Measurements from ENCODE around the gene MINDY1. TPM values are rescaled to one million over a fixed set of nuclear protein-coding genes. Genes with fewer than 3 reads are reported as not detected.
A peak's percentile ranks its signal among the peaks of the same experiment; 100 is the strongest.

Gene MINDY1
- total RNA-seq, 2 experiments from 2014 or later = 10.4 TPM

GRCh38 chr1:150987924-150988323, 18.8 kb downstream of the MINDY1 start:
- Mint-ChIP-seq H3K9me3 (no peaks in the 10 kb centered on the region), H3K4me1 (ENCODE audit: low read depth) (peaks cover 5% of the 10 kb centered on the region), H3K36me3 (ENCODE audit: low read depth) (no peaks in the 10 kb centered on the region), H3K27ac (no peak overlapping the region), H3K4me3 (no peak overlapping the region), H3K27me3 (no peaks in the 10 kb centered on the region)
- POLR2A ChIA-PET = no interaction called here
- no peak for TF ChIP-seq CTCF (IDR thresholded peaks at IDR 0.05)
- DNase-seq (no peak), ATAC-seq (no peak)
- CTCF ChIA-PET = interaction anchor here (1.5 to 4.0 kb wide), 3 partner anchors 7 to 17 kb away, joined by 4 to 40 read pairs (median 10); no protein-coding TSS in a partner anchor
- intact Hi-C loops (cut with micrococcal nuclease) = no loop called here

GRCh38 chr1:150985179-150985825, 21.4 kb downstream of the MINDY1 start:
- ATAC-seq = no peak
- Mint-ChIP-seq H3K4me3 (no peak overlapping the region), H3K27me3 (no peaks in the 10 kb centered on the region)

GRCh38 chr1:150981805-150982712, 24.6 kb downstream of the MINDY1 start, which contains the start of gene ANXA9:
Gene ANXA9, plus strand, starts transcription at chr1:150982292. Its CDS starts 814 bp downstream, at chr1:150983106.
- ATAC-seq (peak; percentile 12), DNase-seq (peak; percentile 28)
- H3K27ac Mint-ChIP-seq = no peak within 1 kb of the TSS
- ChIA-PET CTCF (interaction anchor here (0.9 to 8.4 kb wide), 4 partner anchors 11 to 217 kb away, joined by 3 to 103 read pairs (median 3); partner anchors contain the start of gene CTSS), POLR2A (interaction anchor here (0.8 to 3.1 kb wide), 4 partner anchors 16 to 364 kb away, joined by 3 to 9 read pairs (median 4); partner anchors contain the start of gene MINDY1)
- intact Hi-C loops (cut with micrococcal nuclease) = no loop called here
- H3K4me1 Mint-ChIP-seq (ENCODE audit: low read depth) = peaks cover 18% of the 10 kb centered on the region
- TF ChIP-seq CTCF (IDR thresholded peaks at IDR 0.05) = no peak
- no peak within 1 kb of the TSS for H3K4me3 Mint-ChIP-seq
- no peaks in the 10 kb centered on the region for H3K36me3 Mint-ChIP-seq (ENCODE audit: low read depth)
- no peaks in the 10 kb centered on the region for H3K9me3 Mint-ChIP-seq
- no peaks in the 10 kb centered on the region for H3K27me3 Mint-ChIP-seq

More at GRCh38 chr1:150985179-150985825, 21.4 kb downstream of the MINDY1 start:
- H3K36me3 Mint-ChIP-seq (ENCODE audit: low read depth) = no peaks in the 10 kb centered on the region
- ChIA-PET CTCF (interaction anchor here (0.7 to 4.0 kb wide), 4 partner anchors 10 to 251 kb away, joined by 3 to 40 read pairs (median 7); no protein-coding TSS in a partner anchor), POLR2A (interaction anchor here (0.7 to 1.4 kb wide), 3 partner anchors 9 to 297 kb away, joined by 3 to 5 read pairs (median 3); no protein-coding TSS in a partner anchor)
- TF ChIP-seq CTCF (IDR thresholded peaks at IDR 0.05) = no peak
- H3K4me1 Mint-ChIP-seq (ENCODE audit: low read depth) = peaks cover 5% of the 10 kb centered on the region
- intact Hi-C loops (cut with micrococcal nuclease) = no loop called here
- H3K9me3 Mint-ChIP-seq = no peaks in the 10 kb centered on the region
- DNase-seq = no peak
- H3K27ac Mint-ChIP-seq = no peak overlapping the region

- no peak for DNase-seq
- H3K27ac Mint-ChIP-seq = no peak overlapping the region
- no peak overlapping the region for H3K4me3 Mint-ChIP-seq
- H3K9me3 Mint-ChIP-seq = no peaks in the 10 kb centered on the region
- no peak for ATAC-seq
- ChIA-PET POLR2A (interaction anchor here (0.6 to 3.1 kb wide), 3 partner anchors 17 to 466 kb away, joined by 3 to 9 read pairs (median 3); partner anchors contain the start of genes FALEC and MINDY1), CTCF (interaction anchor here (1.1 to 8.4 kb wide), 5 partner anchors 15 to 216 kb away, joined by 3 to 103 read pairs (median 4); partner anchors contain the start of gene CTSS)
- intact Hi-C loops (cut with micrococcal nuclease) = no loop called here
- no peak for TF ChIP-seq CTCF (IDR thresholded peaks at IDR 0.05)
- no peaks in the 10 kb centered on the region for H3K36me3 Mint-ChIP-seq (ENCODE audit: low read depth)
- no peaks in the 10 kb centered on the region for H3K27me3 Mint-ChIP-seq
- H3K4me1 Mint-ChIP-seq (ENCODE audit: low read depth) = peaks cover 26% of the 10 kb centered on the region
Measured at GRCh38 chr1:150981177-150981804, 25.4 kb downstream of the MINDY1 start.

Data from activated CD8-positive, alpha-beta T cell treated with anti-CD3 and anti-CD28 coated beads for 36 hours (primary cell).